Upper lobe of left lung (tissue), 4 donors: Measurements from ENCODE around the gene CYP4F3.
"Not testable (repeated sequence)": the region's sequence is repeated elsewhere in the genome, so short reads cannot be mapped to it uniquely, and the experiment has no call there.

Experiments
- EP300 ChIP-seq, 4 donors: sonication (generic); formaldehyde crosslinking; IDR thresholded peaks; one replicate each; pipeline ENCODE4 v1.5.1; 2017; ENCODE audit warnings: antibody characterized with exemption in 4 of 4, control low read depth in 2 of 4
- POLR2A ChIP-seq, 4 donors: fragments of 450-650 bp; IDR thresholded peaks; one replicate each; pipeline ENCODE4 v1.5.1; 2016 to 2017; ENCODE audit warnings: antibody characterized with exemption in 4 of 4, mild to moderate bottlenecking in 2 of 4
- POLR2AphosphoS5 ChIP-seq, 2 donors: sonication (generic); formaldehyde crosslinking; IDR thresholded peaks; one replicate each; pipeline ENCODE4 v1.5.1; 2017; ENCODE audit warnings: antibody characterized with exemption in 2 of 2
- TF ChIP-seq, protein P1 (sequence below), 6 experiments: fragments of 450-650 bp in 4 of 6; fragments of 200-600 bp in 2 of 6; sonication (generic) in 2 of 6; IDR thresholded peaks; one replicate each; pipeline ENCODE4 v1.5.1; 2016 to 2019; ENCODE audit warnings: antibody characterized with exemption in 6 of 6

DNA sequence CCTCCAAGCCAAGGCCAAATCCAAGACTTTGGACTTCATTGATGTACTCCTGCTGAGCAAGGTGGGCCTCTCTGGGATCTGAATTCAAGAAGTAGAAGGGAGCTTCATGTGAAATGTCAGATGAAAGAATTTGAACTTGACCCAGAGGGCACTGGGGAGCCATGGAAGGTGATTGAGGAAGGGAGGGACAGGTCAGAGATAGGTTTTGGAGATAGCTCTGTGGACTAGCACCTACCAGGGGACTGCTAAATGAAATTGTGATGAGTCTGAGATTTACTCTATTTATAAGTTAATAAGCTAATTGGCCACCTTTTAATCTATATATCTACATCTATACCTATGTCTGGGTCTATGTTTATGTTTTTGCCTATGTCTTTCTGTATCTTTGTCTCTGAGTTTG, 9.4 kb downstream of the CYP4F3 start:
- not testable (repeated sequence) for TF ChIP-seq EP300, POLR2A, POLR2AphosphoS5 (IDR thresholded peaks at IDR 0.05)
- TF ChIP-seq, protein P1, sequence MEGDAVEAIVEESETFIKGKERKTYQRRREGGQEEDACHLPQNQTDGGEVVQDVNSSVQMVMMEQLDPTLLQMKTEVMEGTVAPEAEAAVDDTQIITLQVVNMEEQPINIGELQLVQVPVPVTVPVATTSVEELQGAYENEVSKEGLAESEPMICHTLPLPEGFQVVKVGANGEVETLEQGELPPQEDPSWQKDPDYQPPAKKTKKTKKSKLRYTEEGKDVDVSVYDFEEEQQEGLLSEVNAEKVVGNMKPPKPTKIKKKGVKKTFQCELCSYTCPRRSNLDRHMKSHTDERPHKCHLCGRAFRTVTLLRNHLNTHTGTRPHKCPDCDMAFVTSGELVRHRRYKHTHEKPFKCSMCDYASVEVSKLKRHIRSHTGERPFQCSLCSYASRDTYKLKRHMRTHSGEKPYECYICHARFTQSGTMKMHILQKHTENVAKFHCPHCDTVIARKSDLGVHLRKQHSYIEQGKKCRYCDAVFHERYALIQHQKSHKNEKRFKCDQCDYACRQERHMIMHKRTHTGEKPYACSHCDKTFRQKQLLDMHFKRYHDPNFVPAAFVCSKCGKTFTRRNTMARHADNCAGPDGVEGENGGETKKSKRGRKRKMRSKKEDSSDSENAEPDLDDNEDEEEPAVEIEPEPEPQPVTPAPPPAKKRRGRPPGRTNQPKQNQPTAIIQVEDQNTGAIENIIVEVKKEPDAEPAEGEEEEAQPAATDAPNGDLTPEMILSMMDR (IDR thresholded peaks at IDR 0.05): not testable (repeated sequence)
